Fibroblast of the aortic adventitia (primary cell): ENCODE data around the gene ASS1. TPM values are rescaled to one million over a fixed set of nuclear protein-coding genes. Genes with fewer than 3 reads are reported as not detected.
"Not testable (repeated sequence)": the region's sequence is repeated elsewhere in the genome, so short reads cannot be mapped to it uniquely, and the experiment has no call there.

Experiments used
- DNase-seq: peaks from one replicate; pipeline ENCODE4 v3.0.0-alpha.2; 2010; ENCODE audit warnings: low read depth
- H3K4me3 ChIP-seq: 2 replicates; pipeline ENCODE4 v1.5.1; 2011; ENCODE audit warnings: low read depth, mild to moderate bottlenecking, control low read depth, low read length, moderate library complexity
- CTCF ChIP-seq: IDR thresholded peaks from 2 replicates; pipeline ENCODE4 v1.5.1; 2011; ENCODE audit warnings: mild to moderate bottlenecking, low read length, control low read depth, inconsistent platforms; ENCODE audit not compliant: insufficient read depth
- total RNA-seq: library from RNA; depleted of rRNA; stranded (reverse); fragments of >200 nt; gene quantifications from 2 replicates; pipeline ENCODE4 v1.2.3, GENCODE V29; 2012; ENCODE audit warnings: low replicate concordance

Gene ASS1
- 73.1 and 123 TPM in 2 replicates for total RNA-seq

- no peak for DNase-seq
- H3K4me3 ChIP-seq: peak within 1 kb of the TSS; percentile 69
- no peak for TF ChIP-seq CTCF
These were observed at the start of gene ASS1 for GRCh38 chr9:130444565-130445221. Gene ASS1 (plus strand): TSS chr9:130444961. CDS start chr9:130452229, 7,268 bp downstream.

GRCh38 chr9:130395810-130396435 is 48.8 kb upstream of the ASS1 start:
- H3K4me3 ChIP-seq: no peak overlapping the region
- no peak for DNase-seq
- no peak for TF ChIP-seq CTCF

- no peak overlapping the region for H3K4me3 ChIP-seq
- DNase-seq: no peak
- no peak for TF ChIP-seq CTCF
These were observed 48.2 kb upstream of the ASS1 start for GRCh38 chr9:130396581-130396980.

GRCh38 chr9:130398487-130399240 is 46.1 kb upstream of the ASS1 start:
- no peak overlapping the region for H3K4me3 ChIP-seq
- no peak for TF ChIP-seq CTCF
- DNase-seq: no peak

- no peak for DNase-seq
- TF ChIP-seq CTCF: no peak
- no peak overlapping the region for H3K4me3 ChIP-seq
These were observed 45.0 kb upstream of the ASS1 start for GRCh38 chr9:130399768-130400167.

GRCh38 chr9:130400870-130401269 is 43.9 kb upstream of the ASS1 start:
- no peak for TF ChIP-seq CTCF
- DNase-seq: no peak
- H3K4me3 ChIP-seq: no peak overlapping the region

- DNase-seq, H3K4me3 ChIP-seq: not testable (repeated sequence)
These were observed 43.0 kb upstream of the ASS1 start for GRCh38 chr9:130401742-130402141.
